Epithelial cell of esophagus (primary cell): ENCODE results near the gene ABCG4.

ENCODE experiments used
- DNase-seq: peaks from one replicate; pipeline ENCODE4 v3.0.0; 2010; ENCODE audit warnings: low read depth
- H3K4me3 ChIP-seq: 2 replicates; pipeline ENCODE4 v1.5.1; 2011; ENCODE audit warnings: mild to moderate bottlenecking, low read length, control low read depth
- TF ChIP-seq, protein P1 (sequence below): IDR thresholded peaks from 2 replicates; pipeline ENCODE4 v1.5.1; 2011; ENCODE audit warnings: low read depth, mild to moderate bottlenecking, low read length, control low read depth, inconsistent platforms; ENCODE audit not compliant: insufficient read depth; ENCODE audit errors: missing control alignments

ABCG4 gene

DNA sequence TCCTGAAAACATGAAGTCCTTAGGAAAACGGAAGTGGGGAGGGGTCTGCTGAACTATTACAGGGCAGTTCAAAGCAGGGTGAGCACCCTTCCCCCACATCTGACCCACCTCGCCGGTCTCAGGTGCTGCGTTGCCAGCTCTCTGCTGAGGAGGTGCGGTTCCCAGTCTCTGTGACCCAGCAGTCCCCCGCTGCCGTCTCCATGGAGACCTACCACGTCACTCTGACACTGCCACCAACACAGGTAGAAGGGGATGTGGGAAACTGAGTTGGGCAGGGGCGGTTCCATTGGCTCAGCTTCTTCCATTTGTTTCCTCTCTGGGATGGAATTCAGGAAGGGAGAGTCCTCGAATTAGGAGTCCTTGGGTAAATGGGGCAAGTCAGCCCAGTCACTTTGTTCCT lies 38.4 kb upstream of the ABCG4 start:
- TF ChIP-seq, protein P1, sequence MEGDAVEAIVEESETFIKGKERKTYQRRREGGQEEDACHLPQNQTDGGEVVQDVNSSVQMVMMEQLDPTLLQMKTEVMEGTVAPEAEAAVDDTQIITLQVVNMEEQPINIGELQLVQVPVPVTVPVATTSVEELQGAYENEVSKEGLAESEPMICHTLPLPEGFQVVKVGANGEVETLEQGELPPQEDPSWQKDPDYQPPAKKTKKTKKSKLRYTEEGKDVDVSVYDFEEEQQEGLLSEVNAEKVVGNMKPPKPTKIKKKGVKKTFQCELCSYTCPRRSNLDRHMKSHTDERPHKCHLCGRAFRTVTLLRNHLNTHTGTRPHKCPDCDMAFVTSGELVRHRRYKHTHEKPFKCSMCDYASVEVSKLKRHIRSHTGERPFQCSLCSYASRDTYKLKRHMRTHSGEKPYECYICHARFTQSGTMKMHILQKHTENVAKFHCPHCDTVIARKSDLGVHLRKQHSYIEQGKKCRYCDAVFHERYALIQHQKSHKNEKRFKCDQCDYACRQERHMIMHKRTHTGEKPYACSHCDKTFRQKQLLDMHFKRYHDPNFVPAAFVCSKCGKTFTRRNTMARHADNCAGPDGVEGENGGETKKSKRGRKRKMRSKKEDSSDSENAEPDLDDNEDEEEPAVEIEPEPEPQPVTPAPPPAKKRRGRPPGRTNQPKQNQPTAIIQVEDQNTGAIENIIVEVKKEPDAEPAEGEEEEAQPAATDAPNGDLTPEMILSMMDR = no peak
- no peak for DNase-seq
- H3K4me3 ChIP-seq = no peak overlapping the region

DNA sequence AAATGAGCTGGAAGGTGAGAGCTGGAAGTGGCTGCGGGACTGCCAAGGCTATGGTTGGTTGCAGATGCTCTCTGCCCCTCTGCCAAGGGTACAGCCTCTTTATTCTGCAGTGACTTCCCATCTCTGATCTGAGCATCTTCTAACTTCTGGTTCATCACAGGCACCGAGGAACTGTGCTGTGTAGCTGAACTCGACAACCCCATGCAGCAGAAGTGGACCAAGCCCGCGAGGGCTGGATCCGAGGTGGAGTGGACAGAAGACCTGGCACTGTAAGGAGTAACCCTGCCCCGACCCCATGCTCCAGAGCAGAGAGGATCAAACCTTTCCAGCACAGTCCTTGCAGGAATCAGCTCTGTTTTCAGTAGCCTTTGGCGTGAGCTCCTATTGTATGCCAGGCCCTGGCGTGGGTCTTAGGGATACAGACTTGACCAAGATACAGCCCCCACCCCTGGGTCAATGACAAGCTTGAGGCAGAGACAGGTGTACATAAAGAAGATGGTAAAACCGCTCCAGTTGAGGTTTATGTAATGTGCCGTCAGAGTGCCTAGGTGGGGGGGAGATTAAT lies 37.4 kb upstream of the ABCG4 start:
- TF ChIP-seq, protein P1 = no peak
- no peak overlapping the region for H3K4me3 ChIP-seq
- no peak for DNase-seq

DNA sequence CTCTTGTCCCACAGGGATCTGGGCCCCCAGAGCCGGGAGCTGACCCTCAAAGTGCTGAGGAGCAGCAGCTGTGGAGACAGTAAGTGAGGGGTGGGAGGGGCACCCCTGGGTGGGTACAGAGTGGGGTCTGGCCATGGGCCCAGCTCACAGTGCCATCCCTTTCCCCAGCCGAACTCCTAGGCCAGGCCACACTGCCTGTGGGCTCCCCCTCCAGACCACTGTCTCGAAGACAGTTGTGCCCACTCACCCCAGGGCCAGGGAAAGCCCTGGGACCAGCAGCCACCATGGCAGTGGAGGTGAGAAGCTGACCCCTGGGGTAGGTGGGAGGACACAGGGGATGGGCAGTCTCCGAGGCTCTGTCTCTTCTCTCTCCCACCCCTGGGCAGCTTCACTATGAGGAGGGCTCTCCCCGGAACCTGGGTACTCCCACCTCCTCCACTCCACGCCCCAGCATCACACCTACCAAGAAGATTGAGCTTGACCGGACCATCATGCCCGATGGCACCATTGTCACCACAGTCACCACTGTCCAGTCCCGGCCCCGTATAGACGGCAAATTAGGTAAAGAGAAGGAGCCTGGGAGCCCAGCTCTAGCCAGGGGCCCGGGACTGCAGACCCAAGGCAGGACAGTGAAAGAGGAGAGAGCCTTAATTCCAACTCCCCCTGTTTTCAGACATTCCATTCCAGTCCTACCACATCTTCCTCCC lies 36.4 kb upstream of the ABCG4 start:
- TF ChIP-seq, protein P1 = no peak
- no peak overlapping the region for H3K4me3 ChIP-seq
- no peak for DNase-seq

DNA sequence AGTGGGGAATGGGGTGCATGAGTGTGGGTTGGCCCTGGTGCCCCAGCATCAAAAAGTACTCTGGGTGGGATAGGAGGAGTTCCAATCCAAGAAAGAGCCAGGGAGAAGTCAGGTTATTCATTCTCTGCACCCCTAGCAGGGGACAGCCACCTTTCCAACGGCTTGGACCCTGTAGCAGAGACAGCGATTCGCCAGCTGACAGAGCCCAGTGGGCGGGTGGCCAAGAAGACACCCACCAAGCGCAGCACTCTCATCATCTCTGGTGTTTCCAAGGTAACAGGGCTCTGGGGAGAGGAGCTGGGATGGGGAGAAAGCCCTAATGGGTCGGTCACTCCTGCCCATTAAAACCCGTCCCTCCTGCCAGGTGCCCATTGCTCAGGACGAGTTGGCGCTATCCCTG lies 35.1 kb upstream of the ABCG4 start:
- TF ChIP-seq, protein P1 = no peak
- H3K4me3 ChIP-seq = no peak overlapping the region
- no peak for DNase-seq

DNA sequence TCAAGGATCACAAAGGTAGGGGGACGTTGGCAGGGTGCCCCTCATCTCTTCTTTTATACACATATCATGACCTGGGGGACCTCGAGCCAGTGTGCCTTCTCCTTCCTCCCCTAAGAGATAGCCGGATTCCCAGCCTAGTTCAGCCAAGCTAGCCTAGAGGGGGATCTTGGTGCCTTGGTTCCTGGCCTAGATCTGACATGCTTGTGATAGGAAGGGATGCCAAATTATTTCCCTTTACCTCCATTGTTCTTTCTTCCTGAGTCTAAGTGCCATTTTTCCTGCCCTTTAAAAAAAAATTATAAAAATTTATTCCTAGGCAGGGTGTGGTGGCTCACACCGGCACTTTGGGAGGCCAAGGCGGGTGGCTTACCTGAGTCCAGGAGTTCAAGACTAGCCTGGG lies 34.5 kb upstream of the ABCG4 start:
- no peak for DNase-seq
- no peak overlapping the region for H3K4me3 ChIP-seq
- TF ChIP-seq, protein P1 = no peak

DNA sequence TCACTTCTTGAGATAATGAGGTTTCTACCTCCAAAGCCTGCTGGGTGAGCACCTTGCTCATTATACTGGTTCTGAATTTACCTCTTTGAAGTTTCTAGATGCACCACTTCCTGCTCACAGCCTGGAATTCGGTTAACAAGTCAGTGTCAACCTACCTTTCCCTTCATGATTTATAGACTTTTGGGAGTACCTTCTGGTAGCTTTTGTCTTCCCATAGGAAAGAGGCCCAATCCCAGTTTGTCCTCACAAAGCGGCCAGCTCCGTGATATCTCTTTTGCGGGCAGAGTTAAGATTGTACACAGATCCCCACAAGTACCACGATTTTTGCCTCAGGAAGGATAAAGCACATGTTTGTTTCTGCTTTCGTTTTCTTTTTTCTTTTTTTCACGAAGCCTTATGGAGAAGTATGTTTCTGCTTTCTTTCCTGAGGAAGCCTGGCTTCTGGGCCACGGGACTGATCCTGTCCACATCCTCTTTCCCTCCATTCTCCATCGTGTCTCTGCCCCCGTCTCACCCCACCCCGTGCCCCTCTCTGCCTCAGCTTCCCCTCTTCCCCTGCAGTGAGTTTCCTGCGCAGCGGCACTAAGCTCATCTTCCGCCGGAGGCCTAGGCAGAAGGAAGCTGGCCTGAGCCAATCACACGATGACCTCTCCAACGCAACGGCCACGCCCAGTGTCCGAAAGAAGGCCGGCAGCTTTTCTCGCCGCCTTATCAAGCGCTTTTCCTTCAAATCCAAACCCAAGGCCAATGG lies 33.2 kb upstream of the ABCG4 start:
- DNase-seq = no peak
- H3K4me3 ChIP-seq = no peak overlapping the region
- TF ChIP-seq, protein P1 = no peak
